Naive thymus-derived CD8-positive, alpha-beta T cell (primary cell): ENCODE measurements around the gene WFDC2. TPM values are rescaled to one million over a fixed set of nuclear protein-coding genes. Genes with fewer than 3 reads are reported as not detected.
A peak's percentile ranks its signal among the peaks of the same experiment; 100 is the strongest.

Experiments
- ATAC-seq, 2 donors: fragments of 150-1000 bp; cut with Tn5 transposase in 1 of 2; sonication (Bioruptor Pico), chemical (Tn5 transposase) in 1 of 2; 1 replicate in 1 of 2; 2 replicates in 1 of 2; pipeline ENCODE4 v1.10.0; 2021; ENCODE audit warnings: mild to moderate bottlenecking in 2 of 2, moderate library complexity in 2 of 2
- POLR2A ChIA-PET: fragments of 350-600 bp; sonication (Branson Sonifier 250); formaldehyde crosslinking; loops from one replicate; lab custom pipeline; 2021; ENCODE audit warnings: antibody characterized with exemption; lab: Charles Lee
- DNase-seq, 10 donors: peaks; one replicate each; pipeline versions ENCODE4 v3.0.0 to v3.0.0-alpha.2; 2020 to 2022
- H3K27ac Mint-ChIP-seq, 10 donors: one replicate each; pipeline ENCODE4 v1.8.0; 2020 to 2022; ENCODE audit warnings: mild to moderate bottlenecking in 10 of 10, mixed read lengths in 10 of 10, moderate library complexity in 4 of 10, inconsistent platforms in 1 of 10
- H3K27me3 Mint-ChIP-seq, 5 donors: one replicate each; pipeline ENCODE4 v1.8.0; 2021 to 2022; ENCODE audit warnings: mixed read lengths in 5 of 5
- H3K36me3 Mint-ChIP-seq, 3 donors: one replicate each; pipeline ENCODE4 v1.8.0; 2020 to 2022; ENCODE audit warnings: mixed read lengths in 3 of 3, mild to moderate bottlenecking in 2 of 3, inconsistent platforms in 1 of 3
- H3K4me1 Mint-ChIP-seq, 4 donors: one replicate each; pipeline ENCODE4 v1.8.0; 2021 to 2022; ENCODE audit warnings: mixed read lengths in 4 of 4
- H3K4me3 Mint-ChIP-seq, 10 donors: one replicate each; pipeline ENCODE4 v1.8.0; 2020 to 2022; ENCODE audit warnings: mild to moderate bottlenecking in 10 of 10, mixed read lengths in 10 of 10, moderate library complexity in 6 of 10, inconsistent platforms in 1 of 10
- H3K9me3 Mint-ChIP-seq, 9 donors: one replicate each; pipeline ENCODE4 v1.8.0; 2020 to 2022; ENCODE audit warnings: mixed read lengths in 9 of 9, mild to moderate bottlenecking in 3 of 9, inconsistent platforms in 1 of 9, moderate library complexity in 1 of 9
- polyA plus RNA-seq, 3 donors: library from polyadenylated mRNA; unstranded; fragments of 300-500 nt; fragmentation: Illumina TruSeq; gene quantifications; one replicate each; pipeline ENCODE4 v1.2.3, GENCODE V29; 2021
- total RNA-seq, 8 experiments: library from RNA in 2 of 8; stranded (reverse) in 2 of 8; gene quantifications; one replicate each; pipeline ENCODE4 v1.2.3 and lab custom pipeline; 2021 to 2026

The WFDC2 gene, protein sequence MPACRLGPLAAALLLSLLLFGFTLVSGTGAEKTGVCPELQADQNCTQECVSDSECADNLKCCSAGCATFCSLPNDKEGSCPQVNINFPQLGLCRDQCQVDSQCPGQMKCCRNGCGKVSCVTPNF
- total RNA-seq (under 1 TPM; 0.73 to 0.80 TPM), polyA plus RNA-seq (under 1 TPM in 1 of 3 donors, not detected in 2; 0.33 TPM), total RNA-seq (lab: John Stamatoyannopoulos, UW) (0 to 0.21 (median 0.04) reads per million in 6 experiments)

DNA sequence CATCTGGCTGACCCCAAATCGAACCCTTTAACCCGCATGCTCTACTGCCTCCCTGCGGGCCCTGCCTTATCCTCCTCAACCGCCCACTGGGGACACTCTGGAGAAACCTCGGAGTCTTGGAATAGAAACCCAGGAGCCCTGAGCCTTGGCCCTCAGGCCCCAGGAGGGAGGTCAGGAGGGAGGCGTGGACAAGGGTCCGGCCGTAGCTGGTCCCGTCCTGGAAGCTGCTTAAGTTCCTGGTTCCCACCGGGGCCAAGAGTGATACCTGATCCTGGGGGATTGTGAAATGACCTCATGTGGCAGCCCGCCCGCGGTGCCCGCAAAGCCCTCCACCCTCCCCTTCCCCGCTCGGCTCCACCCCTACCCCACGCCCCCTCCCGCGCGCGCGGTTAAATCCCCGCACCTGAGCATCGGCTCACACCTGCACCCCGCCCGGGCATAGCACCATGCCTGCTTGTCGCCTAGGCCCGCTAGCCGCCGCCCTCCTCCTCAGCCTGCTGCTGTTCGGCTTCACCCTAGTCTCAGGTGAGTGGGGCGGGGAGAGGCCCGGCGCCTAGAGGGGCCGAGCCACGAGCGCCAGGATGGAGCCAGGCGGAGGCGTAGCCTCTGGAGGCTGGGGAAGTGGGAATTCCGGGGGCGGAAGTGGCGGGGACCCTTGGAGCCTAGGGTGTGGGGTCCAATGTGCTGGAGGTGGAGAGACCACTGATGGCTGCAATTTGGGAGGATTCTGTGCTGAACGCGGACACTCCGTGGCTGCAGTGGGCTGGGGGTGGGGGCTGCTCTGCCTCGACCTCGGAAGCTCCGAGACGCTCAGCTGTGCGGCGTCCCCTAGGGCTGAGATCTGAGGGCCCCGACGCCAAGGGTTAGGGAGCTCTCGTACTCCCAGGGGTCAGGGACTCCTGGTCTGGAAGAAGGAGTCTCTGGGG lies at the start of gene WFDC2:
TSS of gene WFDC2 (plus strand) at position 418 of the 926 bp plus-strand sequence. CDS start at position 447, 29 bp downstream.
- Mint-ChIP-seq H3K27me3 (peaks cover 24 to 62% (median 35%) of the 10 kb centered on the region in 5 donors), H3K9me3 (peaks cover 0 to 2% (median 0%) of the 10 kb centered on the region in 9 donors), H3K27ac (no peak within 1 kb of the TSS), H3K4me1 (peaks cover 0 to 10% (median 8%) of the 10 kb centered on the region in 4 donors), H3K36me3 (peaks cover 0 to 2% (median 2%) of the 10 kb centered on the region in 3 donors), H3K4me3 (peak within 1 kb of the TSS; percentile 44 to 81 (median 70))
- POLR2A ChIA-PET: no interaction called here
- DNase-seq (no peak), ATAC-seq (peak; percentile 50 to 53)

DNA sequence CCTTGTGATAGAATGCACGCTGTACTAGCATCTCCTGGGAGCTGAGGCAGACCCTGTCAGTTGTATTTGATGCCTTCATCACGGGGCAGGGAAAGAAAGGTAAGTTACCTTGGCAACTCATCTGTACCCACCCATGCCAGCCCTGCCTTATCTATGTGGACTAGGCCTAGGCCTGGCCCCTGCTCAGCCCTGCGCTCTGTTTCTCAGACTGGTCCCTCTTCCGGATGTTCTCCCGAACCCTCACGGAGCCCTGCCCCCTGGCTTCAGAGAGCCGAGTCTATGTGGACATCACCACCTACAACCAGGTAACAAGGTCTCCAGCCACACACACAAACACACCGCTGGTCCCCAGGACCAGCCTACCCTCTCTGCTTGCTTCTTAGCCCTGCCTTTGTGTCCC lies 49.4 kb upstream of the WFDC2 start:
- H3K4me3 Mint-ChIP-seq: peak overlapping the region in 1 of 10 donors; percentile 46
- H3K27me3 Mint-ChIP-seq: no peaks in the 10 kb centered on the region
- no peaks in the 10 kb centered on the region for H3K9me3 Mint-ChIP-seq
- peaks cover 25 to 39% (median 35%) of the 10 kb centered on the region in 4 donors for H3K4me1 Mint-ChIP-seq
- no peak for DNase-seq
- POLR2A ChIA-PET: interaction anchor here (1.1 to 2.8 kb wide), 2 partner anchors 14 to 57 kb away, joined by 4 to 11 read pairs; partner anchors contain the start of gene SYS1
- peaks cover 0 to 57% (median 11%) of the 10 kb centered on the region in 3 donors for H3K36me3 Mint-ChIP-seq
- no peak for ATAC-seq
- H3K27ac Mint-ChIP-seq: peak overlapping the region in 2 of 10 donors; percentile 41 to 86

DNA sequence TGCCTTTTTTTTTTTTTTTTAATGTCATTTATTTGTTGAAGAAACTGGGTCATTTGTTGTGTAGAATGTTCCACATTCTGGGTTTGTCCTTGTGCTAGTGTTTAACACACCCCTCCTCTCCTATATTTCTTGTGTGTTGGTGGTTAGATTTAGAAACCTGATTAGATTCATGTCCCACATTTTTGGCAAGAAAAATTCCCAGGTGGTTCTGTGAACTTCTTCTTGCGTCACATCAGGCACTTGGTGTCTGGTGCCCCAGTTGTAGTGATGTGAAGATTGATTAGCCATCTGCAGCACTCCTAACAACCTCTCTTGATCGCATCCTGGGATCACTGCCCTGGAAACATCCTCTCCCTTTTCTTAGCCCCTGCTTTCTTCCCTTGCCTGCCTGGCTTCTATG lies 45.9 kb upstream of the WFDC2 start:
- ATAC-seq (no peak), DNase-seq (no peak)
- no peaks in the 10 kb centered on the region for H3K9me3 Mint-ChIP-seq
- peaks cover 2 to 6% (median 6%) of the 10 kb centered on the region in 4 donors for H3K4me1 Mint-ChIP-seq
- no peaks in the 10 kb centered on the region for H3K27me3 Mint-ChIP-seq
- peak overlapping the region in 1 of 10 donors; percentile 33 for H3K27ac Mint-ChIP-seq
- H3K36me3 Mint-ChIP-seq: peaks cover 0 to 78% (median 15%) of the 10 kb centered on the region in 3 donors
- POLR2A ChIA-PET: interaction anchor here (0.7 kb wide), 1 partner anchor 778 kb away, joined by 4 read pairs; no protein-coding TSS in a partner anchor
- H3K4me3 Mint-ChIP-seq: no peak overlapping the region

DNA sequence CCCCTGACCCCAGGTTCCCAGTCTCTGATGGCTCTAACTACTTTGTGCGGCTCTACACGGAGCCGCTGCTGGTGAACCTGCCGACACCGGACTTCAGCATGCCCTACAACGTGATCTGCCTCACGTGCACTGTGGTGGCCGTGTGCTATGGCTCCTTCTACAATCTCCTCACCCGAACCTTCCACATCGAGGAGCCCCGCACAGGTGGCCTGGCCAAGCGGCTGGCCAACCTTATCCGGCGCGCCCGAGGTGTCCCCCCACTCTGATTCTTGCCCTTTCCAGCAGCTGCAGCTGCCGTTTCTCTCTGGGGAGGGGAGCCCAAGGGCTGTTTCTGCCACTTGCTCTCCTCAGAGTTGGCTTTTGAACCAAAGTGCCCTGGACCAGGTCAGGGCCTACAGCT lies 44.0 kb upstream of the WFDC2 start:
- H3K27me3 Mint-ChIP-seq: no peaks in the 10 kb centered on the region
- no peak for DNase-seq
- peaks cover 0 to 62% (median 12%) of the 10 kb centered on the region in 3 donors for H3K36me3 Mint-ChIP-seq
- peak overlapping the region in 2 of 10 donors; percentile 22 to 56 for H3K27ac Mint-ChIP-seq
- POLR2A ChIA-PET: no interaction called here
- no peaks in the 10 kb centered on the region for H3K4me1 Mint-ChIP-seq
- H3K4me3 Mint-ChIP-seq: no peak overlapping the region
- no peak for ATAC-seq
- no peaks in the 10 kb centered on the region for H3K9me3 Mint-ChIP-seq

DNA sequence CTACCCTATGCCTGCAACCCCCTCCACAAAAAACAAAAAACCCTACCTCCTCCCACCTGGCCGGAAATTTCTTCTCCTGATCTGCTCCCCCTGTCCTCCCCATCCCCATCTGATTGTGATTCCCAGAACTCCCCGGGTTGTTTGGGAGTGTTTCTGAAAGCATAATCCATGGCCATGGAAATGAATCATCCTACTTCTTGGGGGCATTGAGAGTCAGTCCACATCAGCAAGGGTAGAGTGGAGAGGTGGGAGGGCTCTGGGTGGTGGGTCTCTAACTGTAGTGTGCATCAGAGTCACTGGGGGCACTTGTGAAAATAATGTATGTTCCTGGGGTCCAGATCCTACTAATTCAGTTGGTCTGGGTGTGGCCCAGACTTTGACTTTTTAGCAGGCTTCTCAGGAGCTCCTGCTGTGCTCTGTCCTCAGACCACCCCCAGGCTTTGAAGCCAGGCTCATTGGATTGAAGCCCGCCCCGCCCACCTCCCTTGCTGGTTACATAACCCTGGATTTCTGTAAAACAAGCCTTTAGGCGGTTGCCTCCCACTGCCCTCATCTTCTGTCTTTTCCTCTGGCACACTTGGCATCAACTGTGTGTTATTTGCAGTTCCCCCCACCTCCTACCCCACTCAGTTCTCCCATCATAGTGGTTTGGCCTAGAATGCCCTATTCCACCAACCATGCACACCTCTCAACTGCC lies 43.1 kb upstream of the WFDC2 start:
- no peaks in the 10 kb centered on the region for H3K4me1 Mint-ChIP-seq
- H3K4me3 Mint-ChIP-seq: no peak overlapping the region
- H3K27ac Mint-ChIP-seq: peak overlapping the region in 4 of 10 donors; percentile 9 to 87 (median 42)
- DNase-seq (no peak), ATAC-seq (no peak)
- peaks cover 0 to 61% (median 10%) of the 10 kb centered on the region in 3 donors for H3K36me3 Mint-ChIP-seq
- POLR2A ChIA-PET: interaction anchor here (1.4 kb wide), 1 partner anchor 64 kb away, joined by 3 read pairs; the partner anchor contains the start of gene SYS1
- H3K27me3 Mint-ChIP-seq: no peaks in the 10 kb centered on the region
- H3K9me3 Mint-ChIP-seq: no peaks in the 10 kb centered on the region

DNA sequence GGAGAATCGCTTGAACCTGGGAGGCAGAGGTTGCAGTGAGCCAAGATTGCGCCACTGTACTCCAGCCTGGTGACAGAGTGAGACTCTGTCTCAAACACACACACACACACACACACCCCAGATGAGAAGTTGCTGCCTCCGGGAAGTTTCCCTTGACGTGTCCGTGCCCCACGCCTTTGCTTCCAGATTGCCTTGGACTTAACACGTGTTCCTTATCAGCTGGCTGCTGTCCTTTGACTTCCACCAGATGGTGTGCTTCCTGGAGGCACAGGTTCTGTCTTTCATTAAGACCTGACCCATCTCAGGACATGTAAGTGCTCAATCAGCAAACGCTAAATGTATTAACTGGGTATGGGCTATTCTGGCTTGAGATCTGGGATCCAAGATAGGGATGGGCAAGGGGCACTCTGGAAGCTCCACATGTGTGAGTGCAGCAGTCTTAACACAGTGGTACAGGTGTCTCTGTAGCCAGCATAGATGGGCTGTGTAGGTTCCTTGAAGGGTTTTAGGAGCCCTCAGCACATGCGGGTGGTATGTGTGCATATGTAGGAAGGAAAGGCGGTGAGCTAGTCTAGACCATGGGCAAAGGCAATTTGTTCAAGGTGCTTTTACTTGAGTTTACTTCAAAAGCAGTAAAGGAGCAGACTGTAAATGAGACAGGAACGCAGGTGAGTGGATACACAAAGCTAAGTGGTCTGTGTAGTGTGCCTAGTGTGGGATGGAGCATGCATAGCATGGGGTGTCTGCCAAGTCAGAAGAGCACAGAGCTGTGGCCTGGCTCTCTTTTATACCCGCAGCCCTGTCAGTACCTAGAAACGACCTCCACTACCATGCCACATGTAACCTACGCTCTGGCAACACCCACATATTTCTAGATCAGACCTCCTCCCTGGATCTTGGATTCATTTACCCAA lies 42.1 kb upstream of the WFDC2 start:
- H3K27ac Mint-ChIP-seq: peak overlapping the region in 2 of 10 donors; percentile 6 to 83
- peaks cover 0 to 60% (median 7%) of the 10 kb centered on the region in 3 donors for H3K36me3 Mint-ChIP-seq
- POLR2A ChIA-PET: interaction anchor here (1.4 to 1.5 kb wide), 2 partner anchors 11 to 65 kb away, joined by 3 to 5 read pairs; partner anchors contain the start of genes PIGT and SYS1

DNA sequence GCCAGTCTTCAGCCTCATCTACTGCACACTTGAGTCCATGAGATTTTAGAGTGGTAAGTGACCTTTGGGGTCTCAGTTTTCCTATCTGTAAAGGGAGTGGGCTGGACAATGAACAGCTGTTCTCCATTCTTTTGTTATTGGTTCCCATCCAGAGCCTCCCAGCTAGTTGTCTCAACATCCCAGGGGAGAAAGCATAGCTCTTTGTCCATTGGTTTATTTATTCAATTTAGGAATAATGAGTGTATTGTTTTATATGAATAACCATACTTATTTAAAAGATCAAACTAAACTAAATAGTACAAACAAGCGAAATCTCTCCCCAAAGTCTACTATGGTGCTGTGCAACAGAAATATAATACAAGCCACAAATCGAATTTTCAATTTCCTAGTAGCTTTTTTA lies 39.9 kb upstream of the WFDC2 start:
- no peak overlapping the region for H3K4me3 Mint-ChIP-seq
- POLR2A ChIA-PET: no interaction called here
- ATAC-seq: no peak
- no peak for DNase-seq
- peaks cover 0 to 51% (median 6%) of the 10 kb centered on the region in 3 donors for H3K36me3 Mint-ChIP-seq
- no peak overlapping the region for H3K27ac Mint-ChIP-seq
- H3K9me3 Mint-ChIP-seq: no peaks in the 10 kb centered on the region
- no peaks in the 10 kb centered on the region for H3K27me3 Mint-ChIP-seq
- peaks cover 0 to 11% (median 5%) of the 10 kb centered on the region in 4 donors for H3K4me1 Mint-ChIP-seq

More for the DNA sequence above, 42.1 kb upstream of the WFDC2 start:
- H3K4me1 Mint-ChIP-seq: peaks cover 0 to 5% (median 2%) of the 10 kb centered on the region in 4 donors
- ATAC-seq (peak in 1 of 2 donors; percentile 28), DNase-seq (no peak)
- no peaks in the 10 kb centered on the region for H3K9me3 Mint-ChIP-seq
- H3K4me3 Mint-ChIP-seq: no peak overlapping the region
- no peaks in the 10 kb centered on the region for H3K27me3 Mint-ChIP-seq

DNA sequence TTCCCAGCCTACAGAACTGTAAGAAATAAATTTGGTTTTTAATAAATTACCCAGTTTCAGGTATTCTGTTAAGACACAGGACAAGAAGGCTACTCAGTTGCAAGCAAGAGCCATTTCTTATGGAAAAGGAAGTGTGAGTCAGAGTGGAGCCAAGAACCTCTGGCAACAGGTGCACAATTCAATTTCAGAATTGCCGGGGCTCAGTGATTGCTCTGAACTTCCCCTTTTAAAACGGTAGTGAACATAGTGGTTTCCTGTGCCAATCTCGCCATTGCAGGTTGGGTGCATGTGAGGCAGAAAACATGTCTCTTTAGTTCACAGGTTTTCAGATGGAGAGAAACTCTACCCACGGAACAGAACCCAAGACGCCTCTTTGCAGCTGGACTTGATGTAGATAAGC lies 37.3 kb upstream of the WFDC2 start:
- POLR2A ChIA-PET: no interaction called here
- peak in 1 of 10 donors; percentile 28 for DNase-seq
- ATAC-seq: no peak
- Mint-ChIP-seq H3K4me1 (peaks cover 5 to 23% (median 15%) of the 10 kb centered on the region in 4 donors), H3K36me3 (peaks cover 0 to 29% (median 0%) of the 10 kb centered on the region in 3 donors), H3K27me3 (no peaks in the 10 kb centered on the region), H3K9me3 (no peaks in the 10 kb centered on the region), H3K27ac (peak overlapping the region in 4 of 10 donors; percentile 2 to 37 (median 28)), H3K4me3 (peak overlapping the region in 2 of 10 donors; percentile 10 to 36)

DNA sequence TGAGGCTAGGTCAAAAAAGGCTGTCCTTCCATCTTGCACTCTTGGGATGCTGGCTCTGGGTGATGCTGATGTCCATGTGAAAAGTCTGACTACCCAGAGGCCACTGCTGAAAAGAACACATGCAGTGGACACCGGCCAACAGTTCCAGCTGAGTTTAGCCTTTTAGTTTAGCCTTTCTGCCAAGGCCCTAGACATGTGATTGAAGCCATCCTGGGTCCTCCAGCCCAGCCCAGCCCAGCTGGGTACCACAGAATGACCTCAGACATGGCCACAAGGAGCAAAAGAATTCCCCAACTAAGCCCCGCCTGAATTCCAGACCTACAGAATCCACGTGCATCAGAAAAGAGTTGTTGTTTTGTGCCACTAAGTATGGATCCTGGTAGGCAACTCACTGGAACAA lies 36.2 kb upstream of the WFDC2 start:
- H3K4me1 Mint-ChIP-seq: peaks cover 5 to 23% (median 15%) of the 10 kb centered on the region in 4 donors

DNA sequence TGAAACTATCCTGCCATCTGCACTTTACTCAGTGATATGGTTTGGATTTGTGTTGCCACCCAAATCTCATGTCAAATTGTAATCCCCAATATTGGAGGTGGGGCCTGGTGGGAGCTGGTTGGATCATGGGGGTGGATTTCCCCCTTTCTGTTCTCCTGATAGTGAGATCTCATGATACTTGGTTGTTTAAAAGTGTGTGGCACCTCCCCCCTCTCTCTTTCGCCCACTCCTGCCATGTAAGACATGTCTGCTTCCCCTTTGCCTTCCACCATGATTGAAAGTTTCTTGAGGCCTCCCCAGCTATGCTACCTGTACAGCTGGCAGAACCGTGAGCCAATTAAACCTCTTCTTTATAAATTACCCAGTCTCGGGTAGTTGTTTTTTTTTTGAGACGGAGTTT lies 35.6 kb upstream of the WFDC2 start:
- peaks cover 0 to 25% (median 0%) of the 10 kb centered on the region in 3 donors for H3K36me3 Mint-ChIP-seq
- POLR2A ChIA-PET: interaction anchor here (1.0 to 1.5 kb wide), 2 partner anchors 18 to 60 kb away, joined by 3 read pairs; partner anchors contain the start of gene PIGT
- peaks cover 5 to 23% (median 15%) of the 10 kb centered on the region in 4 donors for H3K4me1 Mint-ChIP-seq
- H3K4me3 Mint-ChIP-seq: no peak overlapping the region
- no peaks in the 10 kb centered on the region for H3K27me3 Mint-ChIP-seq
- no peak for ATAC-seq
- no peaks in the 10 kb centered on the region for H3K9me3 Mint-ChIP-seq
- DNase-seq: no peak
- H3K27ac Mint-ChIP-seq: peak overlapping the region in 2 of 10 donors; percentile 67 to 71

More for the DNA sequence above, 36.2 kb upstream of the WFDC2 start:
- POLR2A ChIA-PET: interaction anchor here (1.0 to 1.5 kb wide), 2 partner anchors 18 to 59 kb away, joined by 3 read pairs; partner anchors contain the start of gene PIGT
- H3K36me3 Mint-ChIP-seq: peaks cover 0 to 25% (median 0%) of the 10 kb centered on the region in 3 donors
- peak overlapping the region in 1 of 10 donors; percentile 48 for H3K27ac Mint-ChIP-seq
- DNase-seq (no peak), ATAC-seq (no peak)
- no peak overlapping the region for H3K4me3 Mint-ChIP-seq
- H3K9me3 Mint-ChIP-seq: no peaks in the 10 kb centered on the region
- no peaks in the 10 kb centered on the region for H3K27me3 Mint-ChIP-seq
